DND-41 (cell line): ENCODE data around the gene ST7.

Source experiments
- CTCF ChIP-seq: IDR thresholded peaks from 2 replicates; pipeline ENCODE4 v1.5.1; 2012; ENCODE audit warnings: borderline replicate concordance, low read length, moderate library complexity, mild to moderate bottlenecking; ENCODE audit not compliant: poor library complexity, severe bottlenecking; ENCODE audit errors: extremely low read depth
- EZH2 ChIP-seq: IDR thresholded peaks from 3 replicates; pipeline ENCODE4 v1.6.1; 2012; ENCODE audit warnings: borderline replicate concordance, low read depth, mild to moderate bottlenecking, moderate library complexity, low read length, inconsistent platforms; ENCODE audit not compliant: severe bottlenecking

GRCh38 chr7:117277576-117277975 is 324.3 kb downstream of the ST7 start:
- TF ChIP-seq CTCF (no peak), EZH2 (no peak)
